ENCODE results near the gene ZBTB46. TPM values are rescaled to one million over a fixed set of nuclear protein-coding genes. Genes with fewer than 3 reads are reported as not detected.

ZBTB46 gene
- total RNA-seq, 1 experiment from 2014 or later = 18.9 TPM

DNA sequence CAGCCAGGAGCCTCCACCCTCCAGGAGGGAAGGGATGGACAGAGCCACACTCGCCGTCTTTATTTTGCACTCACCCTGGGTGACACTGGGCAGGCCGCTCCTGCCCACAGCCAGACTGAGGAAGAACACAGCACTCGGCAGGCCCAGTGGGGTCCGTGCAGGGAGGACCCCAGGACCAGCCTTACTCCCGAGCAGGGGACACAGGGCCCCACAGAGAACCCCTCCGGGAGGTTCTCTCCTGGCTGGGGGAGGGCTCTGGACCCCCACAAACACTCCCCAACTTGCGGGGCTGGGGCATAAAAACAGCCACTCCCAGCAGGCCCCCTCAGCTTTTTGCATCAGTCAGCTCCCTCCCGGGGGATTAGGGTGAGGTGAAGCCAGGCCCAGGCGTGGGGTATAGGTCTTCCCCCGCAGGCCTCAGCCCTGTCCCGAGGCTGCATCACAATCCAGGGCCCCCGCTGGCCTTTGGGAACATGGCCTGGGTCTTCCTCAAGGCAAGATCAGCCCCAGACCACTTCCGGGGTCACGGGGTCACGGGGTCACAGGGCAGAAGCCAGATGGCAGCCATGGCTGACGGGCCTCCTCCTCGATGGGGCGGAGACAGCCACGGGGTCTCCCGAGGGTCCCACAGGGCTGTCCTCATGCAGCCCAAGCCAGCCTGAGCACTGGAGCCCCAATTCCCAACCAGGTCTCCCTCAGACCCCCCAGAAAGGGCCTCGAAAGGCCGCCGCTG lies 131.4 kb downstream of the ZBTB46 start:
- CTCF ChIA-PET = no interaction called here
- no peaks in the 10 kb centered on the region for H3K9me3 Mint-ChIP-seq
- H3K36me3 Mint-ChIP-seq = no peaks in the 10 kb centered on the region
- no peak overlapping the region for H3K4me3 Mint-ChIP-seq
- H3K27ac Mint-ChIP-seq = 0 out of 2 replicates have a peak overlapping the region, but pooled peaks have one; percentile 57
- peaks cover 7% of the 10 kb centered on the region for H3K4me1 Mint-ChIP-seq
- POLR2A ChIA-PET = no interaction called here
- TF ChIP-seq NR2C2 (CRISPR knock-in tag; IDR thresholded peaks at IDR 0.05) = peak; percentile 74
- TF ChIP-seq SOX15 (CRISPR knock-in tag; IDR thresholded peaks at IDR 0.05) = no peak
- H3K27me3 Mint-ChIP-seq (ENCODE audit: low read depth) = no peaks in the 10 kb centered on the region
- ATAC-seq (no peak), DNase-seq (ENCODE audit: low spot score) (no peak)

DNA sequence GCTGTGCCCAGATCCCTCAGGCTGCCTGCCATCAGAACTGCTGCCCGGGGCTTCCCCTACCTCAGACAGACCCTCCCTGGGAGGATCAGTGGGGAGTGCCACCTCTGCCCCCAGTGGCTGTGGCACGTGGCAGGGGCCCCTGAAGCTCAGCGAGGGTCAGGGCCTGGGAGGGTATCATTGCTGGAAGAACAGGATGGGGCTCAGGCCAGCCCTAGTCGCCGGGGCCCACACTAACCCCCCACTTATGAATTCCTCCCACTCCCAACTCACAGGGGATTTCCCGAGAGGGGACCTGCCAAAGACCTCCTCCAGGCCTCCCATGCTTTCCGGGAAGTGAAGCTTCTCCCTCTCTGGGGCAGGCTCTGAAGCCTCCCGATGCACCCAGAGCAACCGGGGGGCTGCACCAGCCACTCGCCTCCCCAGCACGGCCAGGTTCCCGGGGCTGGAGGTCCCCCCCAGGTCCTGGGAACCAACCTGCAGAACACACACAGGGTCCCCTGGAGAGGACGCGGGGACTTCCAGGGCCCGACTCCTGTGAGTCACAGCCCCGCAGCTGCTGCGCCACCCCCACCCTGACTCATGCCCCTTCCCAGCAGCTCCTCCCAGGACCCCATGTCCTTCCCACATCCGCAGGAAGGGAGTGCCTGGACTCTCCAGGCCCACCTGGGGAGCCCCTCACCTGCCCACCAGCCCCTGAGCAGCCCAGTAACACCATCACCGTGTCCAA lies 132.2 kb downstream of the ZBTB46 start:
- ChIA-PET POLR2A (interaction anchor here (0.8 kb wide), 1 partner anchor 43 kb away, joined by 3 read pairs; no protein-coding TSS in a partner anchor), CTCF (interaction anchor here (1.3 to 3.4 kb wide), 3 partner anchors 57 to 161 kb away, joined by 3 to 19 read pairs (median 14); partner anchors contain the start of genes PTK6 and SRMS)
- DNase-seq (ENCODE audit: low spot score) = no peak
- Mint-ChIP-seq H3K27ac (no peak overlapping the region), H3K4me3 (no peak overlapping the region), H3K9me3 (no peaks in the 10 kb centered on the region), H3K36me3 (peaks cover 3% of the 10 kb centered on the region), H3K27me3 (ENCODE audit: low read depth) (no peaks in the 10 kb centered on the region), H3K4me1 (peaks cover 7% of the 10 kb centered on the region)
- TF ChIP-seq, protein P1, sequence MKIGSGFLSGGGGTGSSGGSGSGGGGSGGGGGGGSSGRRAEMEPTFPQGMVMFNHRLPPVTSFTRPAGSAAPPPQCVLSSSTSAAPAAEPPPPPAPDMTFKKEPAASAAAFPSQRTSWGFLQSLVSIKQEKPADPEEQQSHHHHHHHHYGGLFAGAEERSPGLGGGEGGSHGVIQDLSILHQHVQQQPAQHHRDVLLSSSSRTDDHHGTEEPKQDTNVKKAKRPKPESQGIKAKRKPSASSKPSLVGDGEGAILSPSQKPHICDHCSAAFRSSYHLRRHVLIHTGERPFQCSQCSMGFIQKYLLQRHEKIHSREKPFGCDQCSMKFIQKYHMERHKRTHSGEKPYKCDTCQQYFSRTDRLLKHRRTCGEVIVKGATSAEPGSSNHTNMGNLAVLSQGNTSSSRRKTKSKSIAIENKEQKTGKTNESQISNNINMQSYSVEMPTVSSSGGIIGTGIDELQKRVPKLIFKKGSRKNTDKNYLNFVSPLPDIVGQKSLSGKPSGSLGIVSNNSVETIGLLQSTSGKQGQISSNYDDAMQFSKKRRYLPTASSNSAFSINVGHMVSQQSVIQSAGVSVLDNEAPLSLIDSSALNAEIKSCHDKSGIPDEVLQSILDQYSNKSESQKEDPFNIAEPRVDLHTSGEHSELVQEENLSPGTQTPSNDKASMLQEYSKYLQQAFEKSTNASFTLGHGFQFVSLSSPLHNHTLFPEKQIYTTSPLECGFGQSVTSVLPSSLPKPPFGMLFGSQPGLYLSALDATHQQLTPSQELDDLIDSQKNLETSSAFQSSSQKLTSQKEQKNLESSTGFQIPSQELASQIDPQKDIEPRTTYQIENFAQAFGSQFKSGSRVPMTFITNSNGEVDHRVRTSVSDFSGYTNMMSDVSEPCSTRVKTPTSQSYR (CRISPR knock-in tag; IDR thresholded peaks at IDR 0.05) = no peak
- no peak for TF ChIP-seq TEAD1 (CRISPR knock-in tag; IDR thresholded peaks at IDR 0.05)
- ATAC-seq = no peak

DNA sequence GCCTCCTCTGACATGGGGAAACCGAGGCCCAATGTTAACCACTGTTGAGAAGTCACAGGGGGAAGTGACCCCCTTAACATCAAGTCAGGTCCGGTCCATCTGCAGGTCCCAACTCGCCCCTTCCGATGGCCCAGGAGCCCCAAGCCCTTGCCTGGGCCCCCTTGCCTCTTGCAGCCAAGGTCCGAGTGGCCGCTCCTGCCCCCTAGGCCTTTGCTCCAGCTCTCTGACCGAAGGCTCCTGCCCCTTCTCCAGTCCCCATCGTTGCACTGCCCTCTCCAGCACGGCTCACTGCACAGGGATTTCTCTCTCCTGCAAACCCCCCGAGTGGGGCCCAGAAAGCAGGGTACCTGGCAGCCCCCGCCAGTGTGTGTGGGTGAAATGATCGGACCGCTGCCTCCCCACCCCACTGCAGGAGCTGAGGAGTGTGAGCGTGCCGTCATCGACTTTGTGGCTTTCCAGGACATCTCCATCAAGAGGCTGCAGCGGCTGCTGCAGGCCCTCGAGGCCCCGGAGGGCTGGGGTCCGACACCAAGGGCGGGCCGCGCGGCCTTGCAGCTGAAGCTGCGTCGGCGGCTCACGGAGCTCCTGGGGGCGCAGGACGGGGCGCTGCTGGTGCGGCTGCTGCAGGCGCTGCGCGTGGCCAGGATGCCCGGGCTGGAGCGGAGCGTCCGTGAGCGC lies 133.1 kb downstream of the ZBTB46 start:
- no peak overlapping the region for H3K4me3 Mint-ChIP-seq
- H3K27me3 Mint-ChIP-seq (ENCODE audit: low read depth) = peaks cover 3% of the 10 kb centered on the region; the same call in 1 of the 2 replicates
- peaks cover 7% of the 10 kb centered on the region for H3K36me3 Mint-ChIP-seq
- peaks cover 7% of the 10 kb centered on the region for H3K4me1 Mint-ChIP-seq
- DNase-seq (ENCODE audit: low spot score) = no peak
- CTCF ChIA-PET = interaction anchor here (1.2 to 3.4 kb wide), 5 partner anchors 9 to 160 kb away, joined by 3 to 19 read pairs (median 9); partner anchors contain the start of genes ARFRP1, PTK6, SRMS and ZGPAT
- H3K9me3 Mint-ChIP-seq = no peaks in the 10 kb centered on the region
- no peak overlapping the region for H3K27ac Mint-ChIP-seq
- POLR2A ChIA-PET = interaction anchor here (0.8 to 1.6 kb wide), 2 partner anchors 40 to 44 kb away, joined by 3 to 4 read pairs; partner anchors contain the start of gene RTEL1
- ATAC-seq = no peak
- no peak for TF ChIP-seq CBFB (CRISPR knock-in tag; IDR thresholded peaks at IDR 0.05; ENCODE audit: low read depth)
- no peak for TF ChIP-seq KAT7 (CRISPR knock-in tag; IDR thresholded peaks at IDR 0.05; ENCODE audit: borderline replicate concordance)
- no peak for TF ChIP-seq IRF2 (CRISPR knock-in tag; IDR thresholded peaks at IDR 0.05; ENCODE audit: borderline replicate concordance, low read depth)
- no peak for TF ChIP-seq PRRX2 (CRISPR knock-in tag; IDR thresholded peaks at IDR 0.05)
- TF ChIP-seq, protein P2, sequence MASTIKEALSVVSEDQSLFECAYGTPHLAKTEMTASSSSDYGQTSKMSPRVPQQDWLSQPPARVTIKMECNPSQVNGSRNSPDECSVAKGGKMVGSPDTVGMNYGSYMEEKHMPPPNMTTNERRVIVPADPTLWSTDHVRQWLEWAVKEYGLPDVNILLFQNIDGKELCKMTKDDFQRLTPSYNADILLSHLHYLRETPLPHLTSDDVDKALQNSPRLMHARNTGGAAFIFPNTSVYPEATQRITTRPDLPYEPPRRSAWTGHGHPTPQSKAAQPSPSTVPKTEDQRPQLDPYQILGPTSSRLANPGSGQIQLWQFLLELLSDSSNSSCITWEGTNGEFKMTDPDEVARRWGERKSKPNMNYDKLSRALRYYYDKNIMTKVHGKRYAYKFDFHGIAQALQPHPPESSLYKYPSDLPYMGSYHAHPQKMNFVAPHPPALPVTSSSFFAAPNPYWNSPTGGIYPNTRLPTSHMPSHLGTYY (CRISPR knock-in tag; IDR thresholded peaks at IDR 0.05) = no peak
- no peak for TF ChIP-seq TP53 (CRISPR knock-in tag; IDR thresholded peaks at IDR 0.05)
- TF ChIP-seq SP1 (CRISPR knock-in tag; conservative IDR thresholded peaks at IDR 0.05) = no peak
- no peak for TF ChIP-seq SOX15 (CRISPR knock-in tag; IDR thresholded peaks at IDR 0.05)
- TF ChIP-seq RORB (CRISPR knock-in tag; IDR thresholded peaks at IDR 0.05) = no peak
- TF ChIP-seq, protein P3, sequence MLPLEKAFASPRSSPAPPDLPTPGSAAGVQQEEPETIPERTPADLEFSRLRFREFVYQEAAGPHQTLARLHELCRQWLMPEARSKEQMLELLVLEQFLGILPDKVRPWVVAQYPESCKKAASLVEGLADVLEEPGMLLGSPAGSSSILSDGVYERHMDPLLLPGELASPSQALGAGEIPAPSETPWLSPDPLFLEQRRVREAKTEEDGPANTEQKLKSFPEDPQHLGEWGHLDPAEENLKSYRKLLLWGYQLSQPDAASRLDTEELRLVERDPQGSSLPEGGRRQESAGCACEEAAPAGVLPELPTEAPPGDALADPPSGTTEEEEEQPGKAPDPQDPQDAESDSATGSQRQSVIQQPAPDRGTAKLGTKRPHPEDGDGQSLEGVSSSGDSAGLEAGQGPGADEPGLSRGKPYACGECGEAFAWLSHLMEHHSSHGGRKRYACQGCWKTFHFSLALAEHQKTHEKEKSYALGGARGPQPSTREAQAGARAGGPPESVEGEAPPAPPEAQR (CRISPR knock-in tag; IDR thresholded peaks at IDR 0.05) = no peak
- TF ChIP-seq, protein P4, sequence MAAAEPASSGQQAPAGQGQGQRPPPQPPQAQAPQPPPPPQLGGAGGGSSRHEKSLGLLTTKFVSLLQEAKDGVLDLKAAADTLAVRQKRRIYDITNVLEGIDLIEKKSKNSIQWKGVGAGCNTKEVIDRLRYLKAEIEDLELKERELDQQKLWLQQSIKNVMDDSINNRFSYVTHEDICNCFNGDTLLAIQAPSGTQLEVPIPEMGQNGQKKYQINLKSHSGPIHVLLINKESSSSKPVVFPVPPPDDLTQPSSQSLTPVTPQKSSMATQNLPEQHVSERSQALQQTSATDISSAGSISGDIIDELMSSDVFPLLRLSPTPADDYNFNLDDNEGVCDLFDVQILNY (CRISPR knock-in tag; IDR thresholded peaks at IDR 0.05) = no peak
- TF ChIP-seq, protein P1 (CRISPR knock-in tag; IDR thresholded peaks at IDR 0.05) = no peak
- TF ChIP-seq ZNF671 (CRISPR knock-in tag; IDR thresholded peaks at IDR 0.05) = no peak
- no peak for TF ChIP-seq NR2C2 (CRISPR knock-in tag; IDR thresholded peaks at IDR 0.05)
- no peak for TF ChIP-seq NR1H2 (CRISPR knock-in tag; IDR thresholded peaks at IDR 0.05)
